HEK293T (cell line): ENCODE results near the gene CAPZA2.

Experiments
- BHLHE40 ChIP-seq: fragments of 450-650 bp; IDR thresholded peaks from 2 replicates; pipeline ENCODE4 v1.6.1; 2016; ENCODE audit warnings: mild to moderate bottlenecking, moderate library complexity, borderline replicate concordance
- ELF4 ChIP-seq: fragments of 450-650 bp; IDR thresholded peaks from 2 replicates; pipeline ENCODE4 v1.6.1; 2017; ENCODE audit warnings: antibody characterized with exemption
- FOXM1 ChIP-seq: fragments of 450-650 bp; IDR thresholded peaks from 2 replicates; pipeline ENCODE4 v1.6.1; 2017; ENCODE audit warnings: mild to moderate bottlenecking, borderline replicate concordance
- SP1 ChIP-seq: fragments of 450-650 bp; IDR thresholded peaks from 2 replicates; pipeline ENCODE4 v1.6.1; 2017
- SUZ12 ChIP-seq: fragments of 450-650 bp; IDR thresholded peaks from 2 replicates; pipeline ENCODE4 v1.6.1; 2016; ENCODE audit warnings: mild to moderate bottlenecking
- TARDBP ChIP-seq: fragments of 450-650 bp; IDR thresholded peaks from 2 replicates; pipeline ENCODE4 v1.6.1; 2016

DNA sequence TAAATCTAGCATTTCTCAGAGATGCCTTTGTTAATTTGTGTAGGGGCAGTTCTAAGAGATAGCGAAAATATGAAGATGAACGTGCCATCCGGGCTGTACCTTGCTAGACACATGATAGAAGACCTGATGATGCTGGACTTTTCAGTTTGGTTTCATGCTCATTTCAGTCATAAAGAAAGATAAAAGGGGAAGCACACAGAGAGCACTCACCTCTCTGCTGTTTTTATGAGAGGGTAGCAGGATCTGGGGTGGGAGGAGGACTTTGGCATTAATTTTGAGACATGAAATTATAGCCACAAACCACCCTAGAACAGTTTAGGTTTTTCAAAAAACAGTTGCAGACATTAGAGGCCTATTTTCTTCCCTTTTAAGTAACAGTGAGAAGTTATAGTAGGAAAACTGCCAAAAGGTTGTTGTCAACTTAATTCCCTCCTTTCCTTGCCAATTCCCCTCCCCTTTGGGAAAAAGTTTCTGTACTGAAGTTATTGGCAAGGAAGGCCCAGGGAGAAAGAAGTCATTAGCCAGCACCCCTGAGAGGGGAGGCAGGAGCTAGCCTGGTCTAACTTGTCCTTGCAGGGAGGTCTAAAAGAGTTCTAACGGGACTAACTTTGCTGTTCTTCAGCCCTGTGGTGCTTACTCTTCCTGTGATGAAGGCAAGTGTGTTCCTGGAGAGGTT lies 93.6 kb downstream of the CAPZA2 start:
- TF ChIP-seq FOXM1 (no peak), TARDBP (no peak), SP1 (no peak), ELF4 (no peak), BHLHE40 (no peak), SUZ12 (no peak)
